Cortex of kidney (tissue), 1 donor: ENCODE measurements around the gene MPRIP.
"Not testable (repeated sequence)": the region's sequence is repeated elsewhere in the genome, so short reads cannot be mapped to it uniquely, and the experiment has no call there.

ENCODE experiments used
- DNase-seq: peaks from one replicate; lab custom pipeline; 2025; lab: John Stamatoyannopoulos, UW

Gene MPRIP

GRCh38 chr17:17011043-17011907 is 31.0 kb upstream of the MPRIP start:
- not testable (repeated sequence) for DNase-seq

- not testable (repeated sequence) for DNase-seq
Measured at GRCh38 chr17:17013828-17014747, 28.2 kb upstream of the MPRIP start.

- DNase-seq, result not testable (repeated sequence)
Measured at GRCh38 chr17:17014748-17015124, 27.5 kb upstream of the MPRIP start.

- DNase-seq, result no peak
Measured at GRCh38 chr17:17015230-17015629, 27.0 kb upstream of the MPRIP start.

GRCh38 chr17:17016199-17017197 is 25.8 kb upstream of the MPRIP start:
- DNase-seq, result not testable (repeated sequence)

- DNase-seq, result no peak
Measured at GRCh38 chr17:17017343-17018014, 24.8 kb upstream of the MPRIP start.

- no peak for DNase-seq
Measured at GRCh38 chr17:17018021-17018441, 24.2 kb upstream of the MPRIP start.

- no peak for DNase-seq
Measured at GRCh38 chr17:17018612-17019429, 23.4 kb upstream of the MPRIP start.

GRCh38 chr17:17019430-17019762 is 22.9 kb upstream of the MPRIP start:
- no peak for DNase-seq

GRCh38 chr17:17019891-17020456 is 22.3 kb upstream of the MPRIP start:
- DNase-seq, result no peak

- no peak for DNase-seq
Measured at GRCh38 chr17:17020821-17021193, 21.4 kb upstream of the MPRIP start.

GRCh38 chr17:17021194-17021863 is 20.9 kb upstream of the MPRIP start:
- DNase-seq, result no peak

- DNase-seq, result no peak
Measured at GRCh38 chr17:17022011-17022410, 20.2 kb upstream of the MPRIP start.

- DNase-seq, result no peak
Measured at GRCh38 chr17:17022456-17022855, 19.8 kb upstream of the MPRIP start.

- no peak for DNase-seq
Measured at GRCh38 chr17:17024778-17025300, 17.4 kb upstream of the MPRIP start.

GRCh38 chr17:17025621-17026020 is 16.6 kb upstream of the MPRIP start:
- no peak for DNase-seq

GRCh38 chr17:17026163-17026562 is 16.1 kb upstream of the MPRIP start:
- no peak for DNase-seq

GRCh38 chr17:17027442-17028058 is 14.7 kb upstream of the MPRIP start:
- DNase-seq, result no peak
